Gastroesophageal sphincter (tissue), 3 donors: Measurements from ENCODE around the gene VSIG10.

Source experiments
- EP300 ChIP-seq: sonication (generic); formaldehyde crosslinking; IDR thresholded peaks from one replicate; pipeline ENCODE4 v1.6.1; 2017; ENCODE audit warnings: antibody characterized with exemption, mild to moderate bottlenecking
- POLR2A ChIP-seq, 2 donors: fragments of 450-650 bp; IDR thresholded peaks; one replicate each; pipeline ENCODE4 v1.6.1; 2017; ENCODE audit warnings: antibody characterized with exemption in 2 of 2, mild to moderate bottlenecking in 2 of 2, moderate library complexity in 1 of 2
- POLR2AphosphoS5 ChIP-seq: sonication (generic); formaldehyde crosslinking; IDR thresholded peaks from one replicate; pipeline ENCODE4 v1.6.1; 2017; ENCODE audit warnings: antibody characterized with exemption
- TF ChIP-seq, protein P1 (sequence below), 4 experiments: fragments of 200-600 bp in 2 of 4; fragments of 450-650 bp in 2 of 4; sonication (generic) in 1 of 4; IDR thresholded peaks; one replicate each; pipeline ENCODE4 v1.5.1; 2017 to 2019; ENCODE audit warnings: antibody characterized with exemption in 4 of 4, mild to moderate bottlenecking in 2 of 4, moderate library complexity in 2 of 4

DNA sequence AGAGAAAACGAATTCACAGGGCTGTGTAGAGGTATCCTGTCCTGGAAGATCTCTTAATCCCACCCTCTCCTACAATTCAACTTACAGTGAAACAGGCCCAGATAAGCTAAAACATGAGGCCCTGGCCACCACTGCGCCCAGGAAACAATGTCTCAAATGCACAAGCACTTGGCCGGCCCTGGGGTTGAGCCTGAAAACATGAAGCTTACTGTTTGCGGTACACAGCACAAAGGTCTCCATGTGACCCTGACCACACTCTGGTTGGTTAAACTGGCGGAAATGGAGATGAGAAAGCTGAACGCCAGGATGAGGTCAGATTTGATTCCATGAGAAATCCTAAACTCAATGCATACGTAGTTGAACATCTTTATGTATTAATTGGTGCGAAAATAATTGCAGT, 59.2 kb downstream of the VSIG10 start:
- TF ChIP-seq, protein P1, sequence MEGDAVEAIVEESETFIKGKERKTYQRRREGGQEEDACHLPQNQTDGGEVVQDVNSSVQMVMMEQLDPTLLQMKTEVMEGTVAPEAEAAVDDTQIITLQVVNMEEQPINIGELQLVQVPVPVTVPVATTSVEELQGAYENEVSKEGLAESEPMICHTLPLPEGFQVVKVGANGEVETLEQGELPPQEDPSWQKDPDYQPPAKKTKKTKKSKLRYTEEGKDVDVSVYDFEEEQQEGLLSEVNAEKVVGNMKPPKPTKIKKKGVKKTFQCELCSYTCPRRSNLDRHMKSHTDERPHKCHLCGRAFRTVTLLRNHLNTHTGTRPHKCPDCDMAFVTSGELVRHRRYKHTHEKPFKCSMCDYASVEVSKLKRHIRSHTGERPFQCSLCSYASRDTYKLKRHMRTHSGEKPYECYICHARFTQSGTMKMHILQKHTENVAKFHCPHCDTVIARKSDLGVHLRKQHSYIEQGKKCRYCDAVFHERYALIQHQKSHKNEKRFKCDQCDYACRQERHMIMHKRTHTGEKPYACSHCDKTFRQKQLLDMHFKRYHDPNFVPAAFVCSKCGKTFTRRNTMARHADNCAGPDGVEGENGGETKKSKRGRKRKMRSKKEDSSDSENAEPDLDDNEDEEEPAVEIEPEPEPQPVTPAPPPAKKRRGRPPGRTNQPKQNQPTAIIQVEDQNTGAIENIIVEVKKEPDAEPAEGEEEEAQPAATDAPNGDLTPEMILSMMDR (IDR thresholded peaks at IDR 0.05): no peak
- TF ChIP-seq EP300 (no peak), POLR2A (IDR thresholded peaks at IDR 0.05) (no peak), POLR2AphosphoS5 (no peak)
